Transverse colon (tissue), 4 donors: ENCODE results near the gene ATF7IP2.

ENCODE experiments used
- CTCF ChIP-seq, 5 experiments: fragments of 200-600 bp in 3 of 5; fragments of 450-650 bp in 2 of 5; sonication (generic) in 3 of 5; IDR thresholded peaks; 1 replicate in 2 of 5; 2 replicates in 3 of 5; pipeline ENCODE4 v1.5.1; 2016 to 2017; ENCODE audit warnings: antibody characterized with exemption in 5 of 5, inconsistent platforms in 3 of 5, mild to moderate bottlenecking in 2 of 5, moderate library complexity in 1 of 5
- EP300 ChIP-seq: sonication (generic); formaldehyde crosslinking; IDR thresholded peaks from one replicate; pipeline ENCODE4 v1.6.1; 2017; ENCODE audit warnings: antibody characterized with exemption, low read depth
- POLR2A ChIP-seq: fragments of 450-650 bp; IDR thresholded peaks from one replicate; pipeline ENCODE4 v1.6.1; 2016; ENCODE audit warnings: antibody characterized with exemption, mild to moderate bottlenecking, moderate library complexity
- POLR2AphosphoS5 ChIP-seq, 3 donors: sonication (generic); formaldehyde crosslinking; IDR thresholded peaks; one replicate each; pipeline ENCODE4 v1.6.1; 2016; ENCODE audit warnings: antibody characterized with exemption in 3 of 3

GRCh38 chr16:10349851-10350250, 36.0 kb upstream of the ATF7IP2 start:
- TF ChIP-seq CTCF (IDR thresholded peaks at IDR 0.05) (no peak), POLR2AphosphoS5 (IDR thresholded peaks at IDR 0.05) (no peak), POLR2A (no peak), EP300 (no peak)
